Activated naive CD4-positive, alpha-beta T cell treated with anti-CD3 and anti-CD28 coated beads, Interleukin-2, amount 50 U/mL, for 24 hours (primary cell): ENCODE measurements around the gene CTNNA1.
"Not testable (repeated sequence)": the region's sequence is repeated elsewhere in the genome, so short reads cannot be mapped to it uniquely, and the experiment has no call there.

Experiments
- H3K27ac Mint-ChIP-seq: one replicate; pipeline ENCODE4 v1.8.0; 2021; ENCODE audit warnings: mild to moderate bottlenecking, mixed read lengths
- H3K27me3 Mint-ChIP-seq: one replicate; pipeline ENCODE4 v1.8.0; 2021; ENCODE audit warnings: mixed read lengths
- H3K36me3 Mint-ChIP-seq: one replicate; pipeline ENCODE4 v1.8.0; 2021; ENCODE audit warnings: mixed read lengths
- H3K4me1 Mint-ChIP-seq: one replicate; pipeline ENCODE4 v1.8.0; 2021; ENCODE audit warnings: mixed read lengths
- H3K4me3 Mint-ChIP-seq: one replicate; pipeline ENCODE4 v1.8.0; 2021; ENCODE audit warnings: mild to moderate bottlenecking, mixed read lengths
- H3K9me3 Mint-ChIP-seq: one replicate; pipeline ENCODE4 v1.8.0; 2021; ENCODE audit warnings: mixed read lengths

CTNNA1 gene

GRCh38 chr5:138761670-138762069 lies 8.4 kb downstream of the CTNNA1 start:
- H3K9me3 Mint-ChIP-seq, H3K27ac Mint-ChIP-seq, H3K36me3 Mint-ChIP-seq, H3K4me3 Mint-ChIP-seq: not testable (repeated sequence)
- peaks cover 13% of the 10 kb centered on the region for H3K4me1 Mint-ChIP-seq
- peaks cover 29% of the 10 kb centered on the region for H3K27me3 Mint-ChIP-seq

DNA sequence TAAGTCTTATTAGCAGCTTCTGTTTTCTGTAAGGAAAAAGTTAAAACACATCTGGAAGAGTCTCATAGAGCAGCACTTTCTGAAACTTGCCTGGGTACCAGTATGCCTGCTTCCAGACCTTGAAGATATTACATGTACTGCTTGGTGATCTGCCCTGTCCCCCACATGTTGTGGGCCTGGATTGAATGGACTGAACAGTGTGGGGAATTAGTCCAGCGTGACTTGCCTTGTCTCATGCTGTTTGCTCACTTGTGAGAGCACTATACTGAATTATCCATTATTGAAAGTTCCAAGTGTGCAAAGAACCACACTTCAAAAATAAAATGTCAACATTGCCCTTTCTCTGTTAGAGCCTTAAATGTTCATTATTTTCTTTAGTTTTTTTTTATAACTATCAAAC lies 8.9 kb downstream of the CTNNA1 start:
- Mint-ChIP-seq H3K27me3 (peaks cover 26% of the 10 kb centered on the region), H3K9me3 (no peaks in the 10 kb centered on the region), H3K36me3 (peaks cover 2% of the 10 kb centered on the region), H3K4me1 (peaks cover 13% of the 10 kb centered on the region), H3K27ac (no peak overlapping the region), H3K4me3 (no peak overlapping the region)

DNA sequence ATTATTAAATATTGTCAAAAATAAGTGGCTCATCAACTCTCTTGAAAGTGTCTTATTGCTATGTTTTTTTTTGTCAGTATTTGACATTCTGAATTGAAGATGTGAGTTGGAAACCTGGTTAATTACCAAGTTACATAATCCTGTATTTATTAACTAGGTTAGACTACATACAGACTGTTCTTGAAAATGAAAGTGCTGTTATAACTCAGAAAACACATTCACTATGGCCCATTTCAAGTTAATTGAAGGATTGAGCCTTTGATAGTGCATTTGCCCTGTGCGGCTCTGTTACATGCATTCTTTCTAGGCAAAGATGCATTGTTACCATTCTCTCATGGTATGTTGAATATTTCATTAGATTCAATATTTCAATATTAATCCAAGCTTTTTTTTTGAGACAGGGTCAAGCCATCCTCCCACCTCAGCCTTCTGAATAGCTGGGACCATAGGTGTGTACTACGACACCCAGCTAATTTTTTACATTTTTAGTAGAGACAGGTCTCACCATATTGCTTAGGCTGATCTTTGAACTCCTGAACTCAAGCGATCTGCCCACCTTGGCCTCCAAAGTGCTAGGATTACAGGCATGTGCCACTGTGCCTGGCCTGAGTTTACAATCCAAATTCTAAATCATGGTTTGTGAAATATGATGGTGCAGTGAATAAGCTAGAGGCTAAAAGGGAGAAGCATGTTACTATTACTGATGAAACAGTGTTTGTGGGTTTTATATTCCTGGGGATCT lies 10.0 kb downstream of the CTNNA1 start:
- H3K4me3 Mint-ChIP-seq: no peak overlapping the region
- H3K36me3 Mint-ChIP-seq: peaks cover 2% of the 10 kb centered on the region
- peaks cover 13% of the 10 kb centered on the region for H3K4me1 Mint-ChIP-seq

GRCh38 chr5:138770291-138770690 lies 17.1 kb downstream of the CTNNA1 start:
- no peaks in the 10 kb centered on the region for H3K36me3 Mint-ChIP-seq
- peaks cover 15% of the 10 kb centered on the region for H3K27me3 Mint-ChIP-seq
- no peaks in the 10 kb centered on the region for H3K9me3 Mint-ChIP-seq
- no peak overlapping the region for H3K4me3 Mint-ChIP-seq
- no peak overlapping the region for H3K27ac Mint-ChIP-seq
- H3K4me1 Mint-ChIP-seq: no peaks in the 10 kb centered on the region

More for the DNA sequence above, 10.0 kb downstream of the CTNNA1 start:
- Mint-ChIP-seq H3K9me3 (no peaks in the 10 kb centered on the region), H3K27ac (no peak overlapping the region), H3K27me3 (peaks cover 22% of the 10 kb centered on the region)

GRCh38 chr5:138770977-138771376 lies 17.8 kb downstream of the CTNNA1 start:
- Mint-ChIP-seq H3K36me3 (no peaks in the 10 kb centered on the region), H3K27me3 (peaks cover 13% of the 10 kb centered on the region), H3K4me1 (no peaks in the 10 kb centered on the region), H3K4me3 (no peak overlapping the region), H3K27ac (no peak overlapping the region), H3K9me3 (no peaks in the 10 kb centered on the region)

- Mint-ChIP-seq H3K27ac (no peak overlapping the region), H3K4me3 (no peak overlapping the region), H3K9me3 (no peaks in the 10 kb centered on the region), H3K27me3 (peaks cover 11% of the 10 kb centered on the region), H3K4me1 (no peaks in the 10 kb centered on the region), H3K36me3 (no peaks in the 10 kb centered on the region)
Measured at GRCh38 chr5:138772986-138773594, 19.9 kb downstream of the CTNNA1 start.

DNA sequence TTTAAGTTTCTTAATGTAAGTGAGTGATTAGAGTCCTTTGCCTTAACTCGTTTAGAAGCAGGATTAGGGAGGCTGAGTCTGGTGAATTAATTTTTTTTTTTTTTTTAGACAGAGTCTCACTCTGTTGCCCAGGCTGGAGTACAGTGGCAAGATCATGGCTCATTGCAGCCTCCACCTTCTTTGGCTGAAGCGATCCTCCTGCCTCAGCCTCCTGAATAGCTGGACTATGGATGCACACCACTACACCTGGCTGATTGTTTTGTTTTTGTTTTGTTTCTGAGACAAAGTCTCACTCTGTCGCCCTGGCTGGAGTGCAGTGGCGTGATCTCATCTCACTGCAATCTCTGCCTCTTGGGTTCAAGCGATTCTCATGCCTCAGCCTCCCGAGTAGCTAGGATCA lies 20.4 kb downstream of the CTNNA1 start:
- H3K4me3 Mint-ChIP-seq, H3K9me3 Mint-ChIP-seq, H3K27ac Mint-ChIP-seq, H3K36me3 Mint-ChIP-seq, H3K4me1 Mint-ChIP-seq: not testable (repeated sequence)
- H3K27me3 Mint-ChIP-seq: peaks cover 11% of the 10 kb centered on the region

DNA sequence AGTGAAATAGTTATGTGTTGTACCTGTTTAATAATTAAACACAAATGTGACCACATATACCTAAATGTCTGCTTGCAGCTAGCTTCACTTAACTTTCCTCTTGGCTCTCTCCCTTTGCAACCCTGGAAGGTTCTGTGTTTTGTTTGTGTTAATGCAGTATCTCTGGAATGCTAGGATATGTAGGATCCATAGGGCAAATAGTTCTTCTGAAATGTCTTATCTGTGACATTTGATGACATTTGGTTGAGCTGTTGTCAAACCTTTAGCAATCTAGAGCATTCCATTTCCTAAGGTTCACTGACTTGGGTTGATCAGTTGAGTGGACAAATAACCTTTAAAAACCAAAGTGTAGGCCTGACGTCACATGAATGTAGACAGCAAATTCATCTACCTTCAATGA lies 21.8 kb downstream of the CTNNA1 start:
- no peak overlapping the region for H3K27ac Mint-ChIP-seq

GRCh38 chr5:138778234-138778633 lies 25.0 kb downstream of the CTNNA1 start:
- Mint-ChIP-seq H3K4me3 (no peak overlapping the region), H3K9me3 (no peaks in the 10 kb centered on the region), H3K27ac (no peak overlapping the region)

More for the DNA sequence above, 21.8 kb downstream of the CTNNA1 start:
- no peaks in the 10 kb centered on the region for H3K36me3 Mint-ChIP-seq
- H3K27me3 Mint-ChIP-seq: peaks cover 10% of the 10 kb centered on the region
- H3K4me1 Mint-ChIP-seq: no peaks in the 10 kb centered on the region
- no peaks in the 10 kb centered on the region for H3K9me3 Mint-ChIP-seq
- no peak overlapping the region for H3K4me3 Mint-ChIP-seq

GRCh38 chr5:138783976-138784375 lies 30.8 kb downstream of the CTNNA1 start:
- no peaks in the 10 kb centered on the region for H3K9me3 Mint-ChIP-seq
- peaks cover 1% of the 10 kb centered on the region for H3K36me3 Mint-ChIP-seq
- no peak overlapping the region for H3K27ac Mint-ChIP-seq
- H3K4me3 Mint-ChIP-seq: no peak overlapping the region
- H3K4me1 Mint-ChIP-seq: no peaks in the 10 kb centered on the region
- peaks cover 18% of the 10 kb centered on the region for H3K27me3 Mint-ChIP-seq

More at GRCh38 chr5:138778234-138778633, 25.0 kb downstream of the CTNNA1 start:
- Mint-ChIP-seq H3K36me3 (no peaks in the 10 kb centered on the region), H3K4me1 (no peaks in the 10 kb centered on the region), H3K27me3 (peaks cover 6% of the 10 kb centered on the region)

GRCh38 chr5:138784590-138784989 lies 31.4 kb downstream of the CTNNA1 start:
- H3K36me3 Mint-ChIP-seq: peaks cover 1% of the 10 kb centered on the region
- no peaks in the 10 kb centered on the region for H3K4me1 Mint-ChIP-seq
- H3K9me3 Mint-ChIP-seq: no peaks in the 10 kb centered on the region
- H3K27ac Mint-ChIP-seq: no peak overlapping the region
- H3K4me3 Mint-ChIP-seq: no peak overlapping the region
- H3K27me3 Mint-ChIP-seq: peaks cover 22% of the 10 kb centered on the region

GRCh38 chr5:138789771-138790242 lies 36.6 kb downstream of the CTNNA1 start:
- peaks cover 39% of the 10 kb centered on the region for H3K27me3 Mint-ChIP-seq
- H3K27ac Mint-ChIP-seq: peak overlapping the region; percentile 26
- H3K4me1 Mint-ChIP-seq: peaks cover 17% of the 10 kb centered on the region
- peaks cover 1% of the 10 kb centered on the region for H3K36me3 Mint-ChIP-seq
- no peaks in the 10 kb centered on the region for H3K9me3 Mint-ChIP-seq
- H3K4me3 Mint-ChIP-seq: no peak overlapping the region

DNA sequence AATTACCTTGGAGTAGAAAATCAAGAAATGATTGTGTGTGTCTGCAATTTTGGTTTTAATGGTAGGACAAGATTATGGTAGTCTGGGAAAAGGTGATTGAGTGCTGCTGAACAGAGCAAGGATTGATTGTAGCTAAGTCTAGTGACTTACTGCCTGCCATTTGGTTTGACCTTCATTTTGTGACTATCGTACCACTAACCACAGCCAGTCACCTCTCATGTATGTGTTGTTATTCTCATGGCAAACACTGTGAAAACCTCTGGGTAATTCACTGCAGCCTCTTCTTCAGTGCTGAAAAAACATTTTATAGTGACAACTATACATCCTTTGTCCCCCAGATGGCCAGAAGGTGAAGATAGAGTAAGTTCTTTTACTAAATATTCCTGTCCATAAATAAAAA lies 37.5 kb downstream of the CTNNA1 start:
- Mint-ChIP-seq H3K4me3 (no peak overlapping the region), H3K9me3 (no peaks in the 10 kb centered on the region), H3K27me3 (peaks cover 44% of the 10 kb centered on the region), H3K4me1 (peaks cover 17% of the 10 kb centered on the region), H3K36me3 (peaks cover 1% of the 10 kb centered on the region), H3K27ac (no peak overlapping the region)

GRCh38 chr5:138792195-138792790 lies 39.1 kb downstream of the CTNNA1 start:
- H3K36me3 Mint-ChIP-seq: peaks cover 2% of the 10 kb centered on the region
- H3K4me1 Mint-ChIP-seq: peaks cover 17% of the 10 kb centered on the region
- H3K9me3 Mint-ChIP-seq: no peaks in the 10 kb centered on the region
- H3K27ac Mint-ChIP-seq: no peak overlapping the region
- H3K27me3 Mint-ChIP-seq: peaks cover 51% of the 10 kb centered on the region
- no peak overlapping the region for H3K4me3 Mint-ChIP-seq

- Mint-ChIP-seq H3K27ac (no peak overlapping the region), H3K36me3 (peaks cover 2% of the 10 kb centered on the region), H3K4me1 (peaks cover 17% of the 10 kb centered on the region), H3K9me3 (no peaks in the 10 kb centered on the region), H3K27me3 (peaks cover 49% of the 10 kb centered on the region), H3K4me3 (no peak overlapping the region)
Measured at GRCh38 chr5:138793575-138793974, 40.4 kb downstream of the CTNNA1 start.

DNA sequence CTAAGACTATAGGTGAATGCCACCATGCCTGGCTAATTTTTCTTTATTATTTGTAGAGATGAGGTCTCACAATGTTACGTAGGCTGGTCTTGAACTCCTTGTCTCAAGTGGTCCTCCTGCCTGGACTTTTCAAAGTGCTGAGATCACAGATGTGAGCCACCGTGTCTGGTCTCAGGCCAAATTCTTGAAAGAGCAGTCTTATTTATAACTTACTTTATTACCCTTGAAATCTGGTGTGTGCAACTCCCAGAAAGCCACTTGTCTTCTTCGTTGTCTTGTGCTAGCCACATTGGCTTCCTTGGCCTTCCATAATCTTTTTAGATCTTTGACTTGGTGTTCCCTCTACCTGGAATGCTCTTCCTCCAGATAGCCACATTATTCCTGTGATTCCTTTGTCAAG lies 50.1 kb downstream of the CTNNA1 start:
- Mint-ChIP-seq H3K4me1 (peaks cover 9% of the 10 kb centered on the region), H3K27ac (no peak overlapping the region), H3K4me3 (no peak overlapping the region), H3K36me3 (peaks cover 7% of the 10 kb centered on the region), H3K27me3 (peaks cover 19% of the 10 kb centered on the region), H3K9me3 (peaks cover 11% of the 10 kb centered on the region)
